GM20000 (cell line): ENCODE measurements around the gene TTLL5.

Experiments
- DNase-seq: peaks from one replicate; pipeline ENCODE4 v3.0.0; 2012; ENCODE audit warnings: low spot score
- CTCF ChIP-seq: IDR thresholded peaks from 2 replicates; pipeline ENCODE4 v1.5.1; 2012; ENCODE audit warnings: mild to moderate bottlenecking, control low read depth; ENCODE audit errors: extremely low read depth, missing control alignments

TTLL5 gene

GRCh38 chr14:75877884-75878283 lies 216.8 kb downstream of the TTLL5 start:
- TF ChIP-seq CTCF = no peak
- DNase-seq = no peak

- no peak for DNase-seq
- no peak for TF ChIP-seq CTCF
Observed at GRCh38 chr14:75879031-75879430, 218.0 kb downstream of the TTLL5 start.

GRCh38 chr14:75880512-75880911 lies 219.5 kb downstream of the TTLL5 start:
- no peak for TF ChIP-seq CTCF
- no peak for DNase-seq

GRCh38 chr14:75881994-75882393 lies 220.9 kb downstream of the TTLL5 start:
- no peak for DNase-seq
- no peak for TF ChIP-seq CTCF

GRCh38 chr14:75884198-75884611 lies 223.2 kb downstream of the TTLL5 start:
- TF ChIP-seq CTCF = no peak
- DNase-seq = no peak

- no peak for DNase-seq
- no peak for TF ChIP-seq CTCF
Observed at GRCh38 chr14:75885829-75886228, 224.8 kb downstream of the TTLL5 start.

GRCh38 chr14:75886636-75887348 lies 225.7 kb downstream of the TTLL5 start:
- no peak for DNase-seq
- TF ChIP-seq CTCF = no peak
